Adrenal gland (tissue), 5 donors: ENCODE results near the gene HOXB2.

Experiments
- POLR2A ChIP-seq, 2 donors: fragments of 450-650 bp; IDR thresholded peaks; one replicate each; pipeline ENCODE4 v1.6.1; 2017; ENCODE audit warnings: antibody characterized with exemption in 2 of 2, mild to moderate bottlenecking in 2 of 2, moderate library complexity in 1 of 2
- TF ChIP-seq, protein P1 (sequence below), 6 experiments: fragments of 450-650 bp in 4 of 6; fragments of 200-600 bp in 2 of 6; sonication (generic) in 1 of 6; IDR thresholded peaks; 1 replicate in 5 of 6; 2 replicates in 1 of 6; pipeline versions ENCODE4 v1.5.1 to v1.8.0; 2016 to 2021; ENCODE audit warnings: antibody characterized with exemption in 6 of 6, mild to moderate bottlenecking in 2 of 6, moderate library complexity in 1 of 6
- donor health status: DM: no; HTN: no; CAD: no.

DNA sequence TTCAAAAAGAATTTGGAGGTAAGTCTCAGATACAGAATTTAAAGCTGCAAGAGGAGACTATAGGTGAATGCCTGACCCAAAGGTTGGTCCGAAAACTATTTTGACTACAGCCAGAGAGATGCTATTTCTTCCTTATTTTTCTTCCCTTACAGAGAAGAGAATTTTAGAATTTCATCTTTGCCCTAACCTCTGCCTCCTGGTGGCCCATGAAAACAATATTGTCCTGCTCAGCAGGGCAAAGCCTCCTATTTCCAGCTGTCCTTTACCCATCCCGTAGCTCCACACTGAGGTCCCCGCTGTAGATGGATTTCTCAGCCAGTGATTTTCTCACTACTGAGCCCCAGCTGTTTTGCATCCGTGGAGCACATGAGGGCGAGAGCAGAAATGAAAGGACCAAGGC lies 38.7 kb downstream of the HOXB2 start:
- TF ChIP-seq, protein P1, sequence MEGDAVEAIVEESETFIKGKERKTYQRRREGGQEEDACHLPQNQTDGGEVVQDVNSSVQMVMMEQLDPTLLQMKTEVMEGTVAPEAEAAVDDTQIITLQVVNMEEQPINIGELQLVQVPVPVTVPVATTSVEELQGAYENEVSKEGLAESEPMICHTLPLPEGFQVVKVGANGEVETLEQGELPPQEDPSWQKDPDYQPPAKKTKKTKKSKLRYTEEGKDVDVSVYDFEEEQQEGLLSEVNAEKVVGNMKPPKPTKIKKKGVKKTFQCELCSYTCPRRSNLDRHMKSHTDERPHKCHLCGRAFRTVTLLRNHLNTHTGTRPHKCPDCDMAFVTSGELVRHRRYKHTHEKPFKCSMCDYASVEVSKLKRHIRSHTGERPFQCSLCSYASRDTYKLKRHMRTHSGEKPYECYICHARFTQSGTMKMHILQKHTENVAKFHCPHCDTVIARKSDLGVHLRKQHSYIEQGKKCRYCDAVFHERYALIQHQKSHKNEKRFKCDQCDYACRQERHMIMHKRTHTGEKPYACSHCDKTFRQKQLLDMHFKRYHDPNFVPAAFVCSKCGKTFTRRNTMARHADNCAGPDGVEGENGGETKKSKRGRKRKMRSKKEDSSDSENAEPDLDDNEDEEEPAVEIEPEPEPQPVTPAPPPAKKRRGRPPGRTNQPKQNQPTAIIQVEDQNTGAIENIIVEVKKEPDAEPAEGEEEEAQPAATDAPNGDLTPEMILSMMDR (IDR thresholded peaks at IDR 0.05): no peak
- TF ChIP-seq POLR2A (IDR thresholded peaks at IDR 0.05): no peak
